Measurements from ENCODE around the gene SNRPN.

- TF ChIP-seq CTCF (IDR thresholded peaks at IDR 0.05) (no peak), POLR2A (IDR thresholded peaks at IDR 0.05) (no peak)
These were observed 37.4 kb upstream of the SNRPN start for GRCh38 chr15:24917431-24917830.

Measured in tibial nerve (tissue), 3 donors.